Ammon's horn (tissue), 1 donor: ENCODE data around the gene NR2F2.
"Not testable (repeated sequence)": the region's sequence is repeated elsewhere in the genome, so short reads cannot be mapped to it uniquely, and the experiment has no call there.

Experiments
- DNase-seq: peaks from one replicate; pipeline ENCODE4 v3.0.0-alpha.2; 2016; ENCODE audit warnings: low spot score

NR2F2 gene

DNA sequence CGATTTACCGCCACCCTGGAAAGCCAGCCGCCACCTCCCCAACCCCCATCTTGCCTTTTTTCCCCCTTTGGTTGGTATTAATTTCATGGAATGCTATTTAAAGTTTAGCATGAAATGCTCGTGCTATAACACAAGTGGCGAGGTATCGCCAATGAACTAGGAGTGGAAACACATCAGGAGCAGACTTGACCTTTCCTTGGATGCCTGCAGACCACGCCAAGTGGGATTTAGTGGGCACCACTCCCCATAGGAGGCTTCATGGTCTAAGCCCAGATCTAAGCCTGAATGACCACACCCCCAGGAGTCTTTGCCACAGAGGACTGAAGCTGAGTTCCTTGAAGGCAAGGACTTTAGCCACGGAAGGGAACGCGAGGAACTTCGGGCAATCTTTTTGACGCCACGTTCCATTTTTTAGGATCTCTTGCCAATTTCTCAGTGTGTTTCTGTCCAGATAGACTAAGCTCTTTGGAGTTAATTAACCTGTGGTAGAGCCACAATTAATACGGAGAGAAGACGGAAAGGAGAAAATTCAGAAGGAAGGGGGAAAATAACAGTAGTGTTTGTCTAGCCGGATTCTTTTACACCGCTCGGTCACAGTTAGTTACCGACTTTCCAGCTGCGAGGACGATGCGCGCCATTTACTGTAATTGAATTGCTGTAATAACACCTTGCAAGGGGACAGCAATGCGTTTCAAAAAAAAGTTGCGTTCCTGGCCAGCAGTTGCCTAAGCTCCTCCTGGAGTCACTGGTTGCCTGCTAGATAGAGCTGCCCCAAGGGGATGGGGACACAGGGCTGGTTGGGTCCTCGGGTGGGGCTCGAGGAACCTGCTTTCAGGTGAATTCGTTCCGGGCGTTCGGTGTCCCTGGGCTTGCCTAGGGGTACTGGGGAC, 37.1 kb downstream of the NR2F2 start:
- DNase-seq: no peak

DNA sequence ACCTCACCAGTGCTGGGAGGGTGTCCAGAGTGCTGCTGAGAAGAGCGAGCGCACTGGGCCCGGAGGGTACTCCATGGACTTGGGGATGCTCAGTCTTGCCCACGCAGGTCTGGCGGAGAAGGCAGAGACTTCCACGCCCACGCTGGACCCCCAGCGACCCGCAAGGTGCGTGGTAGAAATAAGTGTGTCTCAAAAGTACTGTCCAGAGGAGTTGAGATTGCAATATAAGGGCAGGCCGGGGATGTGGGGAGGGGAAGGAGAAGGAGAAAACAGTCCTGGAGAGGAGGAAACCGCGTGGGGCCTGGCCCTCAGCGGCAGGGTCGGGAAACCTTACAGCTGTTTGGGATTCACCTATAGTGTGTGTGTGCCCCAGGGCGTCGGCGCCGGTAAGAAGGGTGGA, 38.9 kb downstream of the NR2F2 start:
- no peak for DNase-seq

DNA sequence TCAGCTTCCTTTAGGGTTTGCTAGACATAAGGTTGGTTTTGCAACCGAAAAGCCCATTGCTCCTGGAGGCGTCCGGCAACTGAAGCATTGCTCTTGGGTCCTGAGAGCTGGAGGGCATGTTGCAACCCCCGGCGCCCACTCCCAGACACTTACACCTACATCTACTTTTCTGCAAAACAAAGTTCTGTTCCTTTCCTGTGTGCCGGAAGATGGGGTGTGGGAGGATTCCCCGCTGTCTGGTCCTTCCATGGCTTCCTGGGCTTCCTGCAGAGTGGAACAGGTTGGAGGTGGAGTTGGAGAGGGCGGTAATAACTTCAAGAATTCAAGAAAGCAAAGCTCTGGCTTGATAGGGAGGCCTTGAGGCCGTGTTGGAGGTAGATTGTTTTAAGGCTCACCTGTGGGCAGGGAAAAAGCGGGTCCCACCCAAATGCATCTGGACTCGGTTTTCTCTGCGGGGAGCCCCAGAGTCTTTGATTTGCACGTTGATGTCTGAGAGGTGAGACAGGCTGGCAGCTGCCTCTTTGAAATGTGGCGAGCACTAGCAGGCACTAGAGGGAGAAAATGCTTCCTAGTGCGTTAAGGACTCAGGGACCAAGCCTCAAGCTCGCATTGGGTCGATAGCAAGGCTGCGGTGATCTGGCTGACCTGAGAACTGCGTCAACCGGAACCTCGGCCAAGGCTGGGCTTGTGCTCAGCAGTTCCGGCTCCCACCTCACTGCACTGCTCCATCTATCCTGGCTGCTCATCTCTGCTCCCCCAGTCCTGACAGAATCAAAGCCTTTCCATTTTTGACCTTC, 39.5 kb downstream of the NR2F2 start:
- no peak for DNase-seq

DNA sequence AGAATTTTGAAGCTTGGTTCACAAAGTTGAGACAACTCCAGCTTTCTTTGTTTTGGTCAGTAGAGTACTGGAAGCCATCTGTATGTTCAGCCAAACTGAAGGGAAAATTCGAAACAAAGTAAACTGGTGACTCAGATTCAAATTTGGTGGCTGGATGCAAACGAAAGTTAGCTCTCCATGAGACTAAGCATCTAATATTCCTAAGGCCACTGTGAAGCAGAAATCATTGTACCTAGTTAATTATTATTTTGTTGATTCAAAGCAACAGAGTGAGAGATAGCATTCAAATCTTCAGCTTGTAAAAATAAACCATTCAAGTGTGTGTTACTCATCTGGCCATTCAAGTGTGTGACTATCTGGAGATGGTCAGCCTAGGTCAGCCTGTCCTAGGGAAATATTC, 42.1 kb downstream of the NR2F2 start:
- DNase-seq: no peak

DNA sequence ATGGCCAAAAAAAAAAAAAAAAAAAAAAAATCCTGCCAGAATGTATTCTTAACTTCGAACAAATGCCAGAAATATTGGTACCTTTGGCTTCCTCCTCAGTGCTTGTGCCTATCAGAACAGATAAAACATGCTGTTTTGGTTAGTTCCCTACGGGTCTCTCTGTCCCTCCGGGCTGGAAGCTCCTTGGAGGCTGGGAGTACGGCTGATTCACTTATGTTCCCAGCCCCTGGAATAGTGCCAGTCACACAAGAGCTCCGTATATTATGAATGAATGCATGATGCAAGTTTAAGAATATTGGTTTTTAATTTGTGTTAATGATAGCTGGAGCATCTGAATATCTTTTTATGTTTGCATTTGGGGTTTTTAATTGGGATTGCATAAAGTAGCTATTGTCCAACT, 44.0 kb downstream of the NR2F2 start:
- no peak for DNase-seq

DNA sequence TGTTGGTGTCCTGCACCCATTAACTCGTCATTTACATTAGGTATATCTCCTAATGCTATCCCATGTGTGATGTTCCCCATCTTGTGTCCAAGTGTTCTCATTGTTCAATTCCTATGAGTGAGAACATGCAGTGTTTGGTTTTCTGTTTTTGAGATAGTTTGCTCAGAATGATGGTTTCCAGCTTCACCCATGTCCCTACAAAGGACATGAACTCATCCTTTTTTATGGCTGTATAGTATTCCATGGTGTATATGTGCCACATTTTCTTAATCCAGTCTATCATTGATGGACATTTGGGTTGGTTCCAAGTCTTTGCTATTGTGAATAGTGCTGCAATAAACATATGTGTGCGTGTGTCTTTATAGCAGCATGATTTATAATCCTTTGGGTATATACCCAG, 49.1 kb downstream of the NR2F2 start:
- DNase-seq: not testable (repeated sequence)

DNA sequence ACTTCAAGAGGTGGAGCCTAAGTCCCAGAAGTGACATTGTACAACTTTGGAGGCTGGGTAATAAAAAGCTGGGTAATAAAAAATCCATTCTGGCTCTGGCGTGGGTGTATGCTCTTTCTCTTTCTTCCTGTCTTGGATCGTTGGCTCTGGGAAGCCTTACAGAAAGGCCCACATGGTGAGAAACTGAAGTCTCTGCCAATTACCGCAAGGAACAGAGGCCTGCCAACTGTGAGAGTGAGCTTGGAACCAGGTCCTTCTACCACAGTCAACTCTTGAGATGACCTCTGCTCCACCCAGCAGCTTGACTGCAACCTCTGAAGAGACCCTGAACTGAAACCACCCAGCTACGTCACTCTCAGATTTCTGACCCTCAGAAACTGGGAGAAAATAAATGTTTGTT, 51.0 kb downstream of the NR2F2 start:
- DNase-seq: no peak

DNA sequence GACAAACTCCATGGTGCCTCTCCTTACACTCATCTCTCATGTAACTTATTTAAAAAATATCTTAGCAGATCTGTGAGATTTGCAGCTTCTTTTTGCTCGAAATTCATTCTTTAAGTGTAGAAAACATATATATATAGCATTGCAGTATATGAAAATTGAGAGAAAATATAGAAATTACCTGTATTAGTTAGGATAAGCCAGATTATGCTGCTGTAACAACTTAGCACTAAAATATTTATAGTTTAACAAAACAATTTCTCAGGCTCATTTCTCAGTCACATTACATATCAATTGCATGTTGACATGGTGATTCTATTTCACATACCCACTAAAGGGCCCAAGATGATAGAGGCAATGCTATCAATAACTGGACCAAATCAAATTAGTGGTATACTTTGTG, 54.7 kb downstream of the NR2F2 start:
- DNase-seq: no peak

DNA sequence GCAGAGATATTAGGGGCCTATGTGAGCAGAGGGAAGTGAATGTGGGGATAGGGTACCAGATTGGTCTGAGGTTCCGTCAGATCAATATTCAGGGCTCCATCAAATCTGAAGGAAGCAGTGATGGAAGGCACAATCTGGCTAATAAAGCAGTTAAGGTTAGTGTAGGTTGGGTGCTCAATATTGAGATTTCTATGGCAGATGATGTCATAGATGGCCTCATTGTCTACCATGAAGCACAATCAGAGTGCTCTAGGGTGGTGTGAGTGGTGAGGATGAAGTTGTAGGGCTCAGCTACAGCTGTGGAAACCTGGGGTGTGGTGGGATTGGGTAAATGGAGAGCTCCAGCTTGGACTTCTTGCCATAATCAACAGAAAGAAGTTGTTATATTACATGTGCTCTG, 58.2 kb downstream of the NR2F2 start:
- DNase-seq: no peak
